HG02763 (cell line): ENCODE data around the gene B3GNT7.
"Not testable (repeated sequence)": the region's sequence is repeated elsewhere in the genome, so short reads cannot be mapped to it uniquely, and the experiment has no call there.

Experiments
- ATAC-seq: cut with Tn5 transposase; IDR thresholded peaks from one replicate; pipeline ENCODE4 v1.9.1; 2021; ENCODE audit warnings: mild to moderate bottlenecking, moderate library complexity; ENCODE audit not compliant: unreplicated experiment

Gene B3GNT7

GRCh38 chr2:231364961-231365810, 30.3 kb upstream of the B3GNT7 start:
- ATAC-seq, result no peak

DNA sequence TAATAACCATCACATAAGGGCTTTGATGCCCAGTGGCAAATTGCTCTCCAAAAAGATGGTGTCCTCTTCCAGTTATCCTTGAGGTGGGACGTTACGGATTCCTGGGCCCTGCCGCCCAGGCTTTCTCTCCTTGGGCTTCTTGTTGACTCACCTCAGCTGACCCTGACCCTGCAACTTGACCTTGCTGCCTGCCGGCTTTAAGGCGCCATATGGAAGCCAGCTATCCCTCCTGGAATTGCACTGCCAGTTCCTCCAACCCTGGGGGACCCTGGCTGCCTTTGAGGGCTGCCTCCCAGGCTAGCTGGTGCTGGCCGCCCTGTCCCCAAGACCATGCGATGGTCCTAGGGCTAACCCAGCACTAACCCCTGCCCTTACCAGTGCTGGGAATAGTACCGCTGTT, 28.3 kb upstream of the B3GNT7 start:
- ATAC-seq, result no peak

GRCh38 chr2:231369580-231370428, 25.7 kb upstream of the B3GNT7 start:
- ATAC-seq, result no peak

DNA sequence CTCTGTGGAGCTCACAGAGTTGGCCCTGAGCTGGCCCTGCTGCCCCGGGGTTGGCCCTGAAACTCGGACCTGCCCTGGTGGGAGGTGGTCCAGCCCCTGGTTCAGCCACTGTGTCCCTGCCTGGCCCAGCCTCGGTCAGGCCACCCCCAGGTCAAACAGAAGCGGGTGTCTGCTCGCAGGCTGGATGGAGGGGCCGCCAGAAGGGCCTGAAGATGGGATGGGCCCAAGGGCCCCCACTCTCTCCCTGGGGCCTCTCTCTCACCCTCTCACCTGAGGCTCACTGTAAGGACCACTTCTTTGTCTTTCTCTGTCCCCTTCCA, 25.1 kb upstream of the B3GNT7 start:
- no peak for ATAC-seq

DNA sequence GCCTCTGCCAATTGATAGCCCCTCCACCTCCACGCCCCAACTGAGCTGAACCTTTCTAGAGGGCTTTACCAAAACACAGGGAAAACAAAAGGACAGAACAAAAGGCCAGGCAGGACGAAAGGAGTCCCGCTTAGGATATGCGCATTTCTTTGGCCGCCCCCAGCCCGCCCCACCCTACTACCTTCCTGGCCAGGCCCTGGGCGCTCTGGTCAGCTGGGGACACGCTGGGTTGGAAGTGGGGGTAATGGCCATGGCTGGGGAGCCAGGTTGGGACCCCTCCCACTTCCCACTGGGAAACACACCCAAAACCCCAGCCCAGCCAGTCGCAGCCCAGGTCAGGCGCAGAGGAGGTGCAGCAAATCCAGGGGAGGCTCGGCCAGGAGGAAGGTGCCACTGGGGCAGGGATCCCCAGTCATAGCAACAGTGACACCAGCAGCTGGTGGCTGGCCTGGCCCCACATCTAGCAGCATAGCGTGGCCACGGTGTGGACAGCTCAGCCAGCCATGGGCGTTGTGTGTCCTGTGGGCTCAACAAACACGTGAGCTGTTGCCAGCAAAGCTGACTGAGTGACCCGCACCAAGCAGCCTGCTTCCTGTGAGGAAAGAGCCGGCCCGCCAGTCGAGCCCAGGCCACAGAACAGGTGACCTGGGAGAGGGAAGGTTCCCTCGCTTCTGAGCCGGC, 24.6 kb upstream of the B3GNT7 start:
- no peak for ATAC-seq

DNA sequence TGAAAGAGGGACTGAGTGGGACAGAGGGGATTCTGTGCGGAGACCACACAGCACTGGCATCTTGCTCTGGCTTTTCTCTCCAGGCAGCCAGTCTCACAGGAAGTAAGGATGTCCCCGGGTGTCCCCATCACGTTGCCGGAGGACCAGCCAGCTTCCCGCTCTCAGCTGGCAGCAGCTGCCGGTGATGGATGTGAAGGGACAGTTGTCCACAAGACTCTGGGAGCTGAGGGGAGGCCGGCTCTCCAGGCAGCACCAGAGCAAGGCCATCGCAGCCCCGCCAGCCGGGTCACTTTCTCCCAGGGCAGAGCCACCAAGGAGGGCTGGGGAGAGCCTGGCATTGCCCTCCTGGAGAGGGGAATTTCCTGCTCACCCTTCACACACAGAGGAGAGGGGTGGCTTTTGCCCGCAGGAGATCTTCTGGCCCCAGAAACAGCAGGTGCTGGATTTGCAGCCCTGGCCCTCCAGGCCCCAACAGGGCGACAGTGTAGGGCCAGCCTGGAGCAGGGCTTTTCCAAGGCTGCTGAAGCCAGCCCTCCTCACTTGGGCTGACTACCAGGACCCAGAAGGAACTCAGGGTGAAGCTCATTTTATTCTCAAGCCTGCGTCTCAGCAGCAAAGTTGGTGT, 24.0 kb upstream of the B3GNT7 start:
- ATAC-seq, result no peak

DNA sequence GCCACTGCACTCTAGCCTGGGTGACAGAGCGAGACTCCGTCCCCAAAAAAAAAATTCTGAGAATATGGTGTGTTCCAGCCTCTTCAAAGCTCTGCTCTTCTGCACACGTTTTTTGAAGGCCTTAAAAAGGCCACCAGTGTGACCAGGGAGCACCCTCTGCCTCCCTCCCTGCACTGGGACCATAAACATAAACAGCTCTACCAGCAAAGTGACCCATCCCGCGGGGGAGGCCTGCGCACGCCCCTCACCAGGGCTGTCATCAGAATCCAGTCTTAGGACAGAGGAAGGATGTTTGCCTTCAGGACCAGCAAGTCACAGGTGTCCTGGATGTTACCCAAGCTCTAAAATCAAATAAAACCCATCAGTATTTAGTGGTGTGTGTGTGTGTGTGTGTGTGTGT, 23.2 kb upstream of the B3GNT7 start:
- ATAC-seq, result no peak

DNA sequence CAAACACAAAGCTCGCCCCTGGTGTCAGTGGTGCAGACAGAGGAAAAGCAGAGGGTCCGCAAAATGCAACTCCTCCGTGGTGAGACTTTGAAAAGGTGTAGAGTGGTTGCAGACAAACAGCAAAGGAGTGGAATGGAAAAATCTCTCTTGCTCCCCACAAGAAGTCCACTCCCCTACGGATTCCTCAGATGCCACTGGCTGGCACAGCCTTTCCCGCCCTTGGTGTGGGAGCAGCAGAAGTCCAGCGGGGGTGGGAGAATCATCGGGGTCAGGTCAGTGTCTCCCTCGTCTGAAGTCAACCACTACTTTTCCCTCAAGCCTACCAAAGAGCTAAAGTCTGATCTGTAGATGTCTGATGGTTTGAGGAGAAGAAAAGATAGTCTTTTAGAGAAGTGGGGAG, 22.3 kb upstream of the B3GNT7 start:
- ATAC-seq, result no peak

DNA sequence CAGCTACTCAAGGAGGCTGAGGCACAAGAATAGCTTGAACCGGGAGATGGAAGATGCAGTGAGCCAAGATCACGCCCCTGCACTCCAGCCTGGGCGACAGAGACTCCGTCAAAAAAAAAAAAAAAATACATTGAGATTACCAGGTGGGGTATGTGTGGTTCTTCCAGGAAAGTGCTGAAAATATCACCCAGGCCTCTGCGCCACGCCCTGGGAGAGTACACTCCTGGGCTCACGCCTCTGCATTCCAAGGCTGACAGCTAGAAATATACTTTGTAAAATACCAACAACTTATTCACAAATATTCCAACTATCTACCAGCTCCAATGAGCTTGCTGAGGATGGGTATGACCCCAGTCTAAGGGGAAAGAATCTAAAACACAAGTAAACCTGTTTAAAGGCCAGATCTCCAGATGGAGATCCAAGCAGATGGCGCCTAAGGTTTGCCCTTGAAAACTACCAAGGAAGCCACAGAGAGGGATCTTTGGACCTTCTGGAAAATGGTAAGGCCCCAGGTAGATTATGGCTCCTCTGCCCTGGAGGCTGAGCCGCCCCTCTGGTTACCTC, 21.6 kb upstream of the B3GNT7 start:
- ATAC-seq, result no peak

DNA sequence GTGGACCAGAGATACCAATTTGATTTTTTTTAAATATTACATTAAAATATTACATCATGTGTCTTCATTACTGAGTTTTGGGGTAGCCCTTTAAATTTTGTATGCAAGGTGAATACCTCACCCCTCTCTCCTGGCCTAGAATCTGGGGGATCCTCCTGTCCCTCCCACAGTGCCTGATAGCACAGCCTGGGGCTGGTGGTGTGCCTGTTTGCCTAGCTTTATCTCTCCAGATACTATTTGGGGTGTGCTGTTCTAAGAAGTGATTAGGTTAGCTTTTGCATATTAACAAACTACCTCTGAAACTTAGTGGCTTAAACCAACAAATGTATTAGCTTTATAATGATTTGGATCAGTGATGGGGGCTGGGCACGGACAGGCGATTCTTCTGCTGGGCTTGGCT, 20.7 kb upstream of the B3GNT7 start:
- no peak for ATAC-seq

DNA sequence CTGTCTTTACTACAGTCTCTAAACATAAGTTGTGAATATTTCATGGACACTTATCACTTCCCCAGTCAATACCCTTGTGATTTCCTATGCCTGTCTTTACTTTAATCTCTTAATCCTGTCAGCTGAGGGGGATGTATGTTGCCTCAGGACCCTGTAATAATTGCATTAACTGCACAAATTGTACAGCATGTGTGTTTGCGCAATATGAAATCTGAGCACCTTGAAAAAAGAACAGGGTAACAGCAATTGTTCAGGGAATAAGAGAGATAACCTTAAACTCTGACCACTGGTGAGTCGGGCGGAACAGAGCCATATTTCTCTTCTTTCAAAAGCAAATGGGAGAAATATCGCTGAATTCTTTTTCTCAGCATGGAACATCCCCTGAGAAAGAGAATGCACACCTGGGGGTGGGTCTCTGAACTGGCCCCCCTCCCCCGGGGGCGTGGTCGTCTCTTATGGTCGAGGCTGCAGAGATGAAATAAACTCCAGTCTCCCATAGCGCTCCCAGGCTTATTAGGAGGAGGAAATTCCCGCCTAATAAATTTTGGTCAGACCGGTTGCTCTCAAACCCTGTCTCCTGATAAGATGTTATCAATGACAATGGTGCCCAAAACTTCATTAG, 19.4 kb upstream of the B3GNT7 start:
- not testable (repeated sequence) for ATAC-seq

DNA sequence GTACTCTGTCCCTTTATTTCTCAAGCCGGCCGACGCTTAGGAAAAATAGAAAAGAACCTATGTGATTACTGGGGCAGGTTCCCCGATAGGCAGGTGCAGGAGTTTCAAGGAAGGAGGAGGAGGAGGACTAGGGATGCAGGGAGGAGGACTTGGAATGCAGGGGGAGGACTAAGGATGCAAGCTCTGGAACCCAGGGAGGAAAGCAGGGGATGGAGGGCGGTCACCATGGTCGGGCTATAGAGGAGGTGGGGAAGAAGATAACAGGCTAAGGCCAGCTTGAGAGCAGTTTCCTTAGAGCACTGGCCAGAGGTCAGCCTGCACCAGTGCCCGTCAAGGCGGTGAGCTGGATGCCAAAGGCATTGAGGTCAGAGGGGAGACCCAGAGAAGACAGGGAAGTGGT, 18.7 kb upstream of the B3GNT7 start:
- ATAC-seq, result no peak

GRCh38 chr2:231378026-231378722, 17.3 kb upstream of the B3GNT7 start:
- no peak for ATAC-seq

DNA sequence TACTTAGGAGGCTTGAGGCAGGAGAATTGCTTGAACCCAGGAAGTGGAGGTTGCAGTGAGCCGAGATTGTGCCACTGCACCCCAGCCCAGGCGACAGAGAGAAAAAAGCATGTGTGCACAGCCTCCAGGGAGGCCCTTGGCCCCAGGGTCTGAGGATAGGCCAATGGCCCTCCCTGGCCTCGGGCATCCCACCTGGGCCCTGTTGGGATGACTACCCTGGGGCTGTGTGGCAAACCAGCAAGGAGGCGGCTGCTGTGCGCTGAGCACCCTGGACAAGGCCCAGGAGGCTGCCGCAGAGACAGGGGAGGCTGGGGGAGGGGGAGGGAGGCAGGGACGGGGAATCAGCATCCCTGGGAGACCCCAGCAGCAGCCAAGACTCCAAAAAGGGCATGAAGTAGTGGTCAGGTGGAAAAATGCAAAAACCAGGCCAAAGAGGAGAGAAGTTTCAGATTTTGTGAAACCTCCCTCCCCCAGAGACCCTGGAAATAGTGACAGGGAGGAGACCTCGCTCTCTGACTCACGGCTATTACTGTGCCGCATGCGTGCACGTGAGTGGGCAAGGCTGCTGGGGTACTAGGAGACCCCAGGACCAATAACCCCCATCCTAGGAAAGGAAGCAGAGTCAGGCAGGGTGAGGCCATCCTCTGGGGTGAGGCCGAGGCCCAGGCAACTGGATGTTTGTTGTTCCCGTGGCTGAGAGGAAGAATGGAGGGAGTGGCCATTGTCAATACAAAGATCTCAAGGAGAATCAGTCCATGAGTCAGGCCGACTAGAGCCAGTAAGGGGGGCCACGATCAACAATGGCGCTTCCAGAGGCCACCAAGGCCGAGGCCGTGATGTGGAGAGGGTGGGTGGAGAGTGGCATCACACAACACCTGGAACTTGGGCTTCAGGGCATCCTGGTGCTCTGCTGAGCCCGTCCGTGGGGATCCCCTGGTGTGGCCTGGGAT, 16.0 kb upstream of the B3GNT7 start:
- ATAC-seq, result no peak

- ATAC-seq, result no peak
These were observed 15.2 kb upstream of the B3GNT7 start for GRCh38 chr2:231380307-231380706.

DNA sequence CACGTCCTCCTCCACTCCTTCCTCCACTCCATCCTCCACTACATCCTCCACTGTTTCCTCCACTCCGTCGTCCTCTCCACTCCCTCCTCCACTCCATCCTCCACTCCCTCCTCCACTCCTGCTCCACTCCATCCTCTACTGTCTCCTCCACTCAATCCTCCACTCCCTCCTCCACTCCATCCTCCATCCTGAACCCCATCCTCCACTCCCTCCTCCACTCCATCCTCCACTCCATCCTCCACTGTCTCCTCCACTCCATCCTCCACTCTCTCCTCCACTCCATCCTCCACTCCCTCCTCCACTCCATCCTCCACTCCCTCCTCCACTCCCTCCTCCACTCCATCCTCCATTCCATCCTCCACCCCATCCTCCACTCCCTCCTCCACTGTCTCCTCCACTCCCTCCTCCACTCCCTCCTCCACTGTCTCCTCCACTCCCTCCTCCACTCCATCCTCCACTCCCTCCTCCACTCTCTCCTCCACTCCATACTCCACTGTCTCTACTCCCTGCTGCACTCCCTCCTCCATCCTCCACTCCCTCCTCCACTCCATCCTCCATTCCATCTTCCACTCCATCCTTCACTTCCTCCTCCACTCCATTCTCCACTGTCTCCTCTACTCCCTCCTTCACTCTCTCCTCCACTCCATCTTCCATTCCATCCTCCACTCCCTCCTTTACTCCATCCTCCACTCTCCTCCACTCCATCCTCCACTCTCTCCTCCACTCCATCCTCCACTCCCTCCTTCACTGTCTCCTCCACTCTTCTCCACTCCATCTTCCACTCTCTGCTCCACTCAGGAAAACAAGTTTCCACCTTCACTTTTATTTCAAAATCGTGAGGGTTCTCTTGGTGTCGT, 14.3 kb upstream of the B3GNT7 start:
- ATAC-seq, result no peak

- ATAC-seq, result no peak
These were observed 13.4 kb upstream of the B3GNT7 start for GRCh38 chr2:231382116-231382515.
